Erythroblast (primary cell): ENCODE results near the gene APOO.
A peak's percentile ranks its signal among the peaks of the same experiment; 100 is the strongest.

ENCODE experiments used
- DNase-seq, 2 experiments: peaks; one replicate each; lab custom pipeline; 2025; lab: John Stamatoyannopoulos, UW
- GATA1 ChIP-seq: IDR thresholded peaks from 2 replicates; pipeline ENCODE4 v1.6.1; 2011; ENCODE audit warnings: low read depth, mild to moderate bottlenecking, control low read depth, low read length, moderate library complexity
- POLR2A ChIP-seq: IDR thresholded peaks from 2 replicates; pipeline ENCODE4 v1.6.1; 2011; ENCODE audit warnings: mild to moderate bottlenecking, low read length

APOO gene

DNA sequence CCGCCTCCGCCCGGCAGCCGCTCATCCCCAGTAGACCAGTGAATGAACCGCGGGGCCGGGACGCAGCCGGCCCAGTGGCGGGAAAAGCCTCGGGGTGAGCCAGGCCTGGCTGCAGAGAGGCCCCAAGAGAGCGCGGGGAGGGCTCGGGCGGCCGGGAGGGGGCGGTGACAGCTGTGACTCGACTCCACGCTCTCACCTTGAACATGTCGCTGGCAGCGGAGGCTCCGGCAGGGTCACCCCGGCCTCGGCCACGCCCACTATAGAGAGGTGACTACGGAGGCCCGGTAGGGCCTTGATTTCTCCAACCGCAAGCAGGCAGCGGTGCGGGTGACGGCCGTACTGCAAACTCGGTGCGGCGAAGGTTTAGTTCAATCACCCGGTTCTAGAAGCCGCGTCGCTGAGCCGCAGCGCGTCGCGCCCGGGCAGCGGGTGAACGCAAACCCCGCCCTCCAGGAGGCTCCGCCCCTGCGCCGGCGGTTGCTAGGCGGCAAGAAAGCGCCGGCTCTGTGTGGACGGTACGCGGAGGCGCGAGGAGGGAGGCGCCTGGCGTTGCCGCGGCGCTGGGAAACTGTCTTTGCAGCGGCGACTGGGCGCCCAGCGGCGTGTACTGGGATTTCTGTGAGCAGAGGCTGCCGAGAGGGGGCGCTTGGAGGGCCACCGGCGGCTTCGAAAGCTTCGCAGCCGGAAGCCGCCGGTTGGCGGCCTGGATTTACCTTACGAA is at the start of gene APOO, which contains the start of gene CXorf58:
Gene APOO (minus strand): TSS at position 441 of the 721 bp plus-strand sequence. CDS start 236 bp downstream, at position 205.
Gene CXorf58 (plus strand): TSS at position 509 of the 721 bp plus-strand sequence. CDS start 2,297 bp downstream, outside the sequence.
- DNase-seq = peak; percentile 95 to 97
- TF ChIP-seq GATA1 (no peak), POLR2A (peak; percentile 65)

- DNase-seq = no peak
- TF ChIP-seq GATA1 (no peak), POLR2A (no peak)
These were observed 46.7 kb upstream of the APOO start for GRCh38 chrX:23954396-23954795.

- TF ChIP-seq POLR2A = no peak
- peak; percentile 4 to 9 for DNase-seq
These were observed 46.2 kb upstream of the APOO start for GRCh38 chrX:23953908-23954269.

DNA sequence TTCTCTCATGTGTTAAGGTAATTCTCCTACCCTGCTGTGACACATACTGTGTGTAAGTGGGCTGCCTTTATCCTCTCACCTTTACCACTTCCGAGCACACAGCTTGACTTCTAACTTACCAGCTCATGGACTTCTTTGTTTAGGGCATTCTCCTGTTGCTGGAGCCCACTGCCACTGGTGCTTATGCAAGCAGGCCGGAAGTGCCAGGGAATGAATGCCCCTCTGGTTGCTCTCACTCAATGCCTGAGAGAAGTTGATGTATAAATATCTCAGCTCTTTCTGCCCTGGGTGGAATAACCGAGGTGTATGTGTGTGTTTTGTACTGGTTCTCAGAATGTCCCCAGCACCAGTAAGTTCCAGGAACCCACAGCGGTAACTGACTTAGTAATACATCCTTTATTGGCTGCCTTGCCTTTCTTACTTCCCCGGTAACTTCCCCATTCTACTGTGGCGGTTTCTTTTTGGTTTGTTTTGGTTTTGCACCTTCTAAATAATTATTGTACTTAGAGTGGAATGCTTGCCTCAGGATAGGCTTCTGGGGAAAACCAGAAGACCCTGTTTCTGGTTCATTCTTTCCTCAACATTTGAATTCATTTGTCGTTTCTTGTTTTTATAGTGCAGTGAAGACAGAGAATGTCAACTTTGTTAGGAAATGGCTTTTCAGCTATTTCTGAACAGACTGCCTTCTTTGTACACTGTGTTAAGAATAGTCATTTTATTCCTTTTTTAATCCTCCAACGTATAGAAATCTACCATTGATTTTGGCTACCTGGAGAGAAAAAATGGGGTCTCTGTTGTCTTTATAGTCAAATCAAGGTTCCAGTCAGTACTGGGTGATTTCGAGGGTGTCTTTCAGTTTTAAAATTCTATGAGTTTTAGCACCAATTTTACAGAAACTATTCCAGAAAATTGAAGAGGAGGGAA is 45.5 kb upstream of the APOO start:
- peak; percentile 17 to 22 for DNase-seq

DNA sequence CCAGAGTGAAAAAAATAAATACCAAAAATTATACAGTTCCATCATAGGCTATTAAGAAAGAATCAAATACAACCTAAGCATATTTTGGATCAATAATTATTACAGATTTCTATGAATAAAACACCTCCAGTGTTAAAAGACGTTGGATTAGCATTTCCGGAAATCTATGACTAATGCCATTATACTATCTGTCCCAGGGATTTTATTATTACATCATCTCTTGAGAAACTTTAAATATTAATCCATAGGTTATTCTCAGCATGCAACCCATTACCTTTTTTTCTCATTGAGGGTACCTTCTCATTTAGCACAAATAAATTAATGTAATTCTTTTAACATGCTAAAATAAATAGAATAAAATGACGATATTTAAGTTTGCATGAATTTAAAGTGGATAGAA is 44.7 kb upstream of the APOO start:
- no peak for DNase-seq
- TF ChIP-seq POLR2A (no peak), GATA1 (no peak)

More for the DNA sequence above, 45.5 kb upstream of the APOO start:
- peak; percentile 31 for TF ChIP-seq POLR2A
- TF ChIP-seq GATA1 = no peak

- no peak for DNase-seq
These were observed 37.5 kb upstream of the APOO start for GRCh38 chrX:23945206-23945605.

GRCh38 chrX:23944234-23944633 is 36.5 kb upstream of the APOO start:
- no peak for DNase-seq
- TF ChIP-seq GATA1 = no peak
- TF ChIP-seq POLR2A = no peak

More at GRCh38 chrX:23945206-23945605, 37.5 kb upstream of the APOO start:
- TF ChIP-seq POLR2A = no peak
- TF ChIP-seq GATA1 = no peak

DNA sequence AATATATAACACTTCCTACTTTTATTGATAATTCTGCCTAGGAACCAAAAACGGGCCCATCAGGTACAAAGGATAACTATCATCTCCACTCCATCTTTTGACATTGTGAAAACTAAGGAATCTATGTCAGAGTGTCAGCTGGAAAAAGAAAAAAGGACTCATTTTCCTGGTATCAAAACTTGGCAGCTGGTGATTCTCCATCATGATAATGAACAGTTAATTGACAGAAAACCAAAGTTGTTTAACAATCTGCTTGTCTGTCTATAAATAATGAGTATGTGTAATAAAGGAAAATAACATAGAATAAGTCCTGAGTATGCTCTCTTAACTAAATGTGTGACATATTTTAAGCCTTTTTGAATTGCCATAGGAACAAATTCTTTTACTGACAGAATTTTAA is 31.5 kb upstream of the APOO start:
- TF ChIP-seq POLR2A (no peak), GATA1 (no peak)

GRCh38 chrX:23938690-23939089 is 31.0 kb upstream of the APOO start:
- TF ChIP-seq GATA1 (no peak), POLR2A (no peak)
- peak; percentile 75 to 79 for DNase-seq

More for the DNA sequence above, 31.5 kb upstream of the APOO start:
- DNase-seq = peak; percentile 58 to 67

GRCh38 chrX:23937100-23937499 is 29.4 kb upstream of the APOO start:
- TF ChIP-seq POLR2A (no peak), GATA1 (no peak)
- DNase-seq = no peak

- DNase-seq = no peak
- TF ChIP-seq POLR2A = no peak
- no peak for TF ChIP-seq GATA1
These were observed 28.4 kb upstream of the APOO start for GRCh38 chrX:23936180-23936579.

DNA sequence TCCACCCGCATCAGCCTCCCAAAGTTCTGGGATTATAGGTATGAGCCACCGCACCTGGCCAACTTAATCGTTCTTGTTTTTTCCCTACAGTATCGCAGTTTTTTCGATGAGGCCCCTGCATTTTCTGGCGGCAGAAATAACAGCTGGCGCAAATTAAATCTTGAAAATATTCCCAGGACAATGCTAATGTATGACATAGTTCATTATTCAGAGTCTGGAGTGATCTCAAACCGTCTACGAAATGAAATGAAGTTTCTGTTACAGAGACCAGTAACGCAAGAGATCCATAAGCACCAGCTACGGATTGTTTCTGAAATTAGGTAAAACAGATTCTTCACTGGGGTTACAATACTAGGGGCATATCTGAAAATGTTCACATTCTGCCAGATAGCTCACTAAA is 27.4 kb upstream of the APOO start:
- TF ChIP-seq GATA1 = no peak
- TF ChIP-seq POLR2A = no peak
- DNase-seq = no peak

DNA sequence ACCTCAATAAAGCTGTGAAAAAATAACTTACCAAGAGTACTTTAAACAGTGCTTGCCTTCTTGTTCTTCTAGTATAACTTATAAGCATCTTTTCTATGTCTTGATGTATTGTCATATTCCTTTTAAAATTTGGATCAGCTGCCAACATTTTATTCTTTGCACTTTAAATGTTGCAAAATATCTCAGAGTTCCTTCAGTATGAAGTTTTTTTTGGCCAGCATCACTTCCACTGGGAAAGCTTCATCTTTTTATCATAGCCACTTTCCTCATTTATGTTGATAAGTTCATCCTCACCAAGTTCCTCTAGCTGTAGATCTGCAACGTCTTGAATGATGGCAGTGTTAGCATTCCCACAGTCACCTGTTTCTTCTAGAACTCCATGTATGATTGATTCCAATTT is 24.3 kb upstream of the APOO start:
- TF ChIP-seq POLR2A (no peak), GATA1 (no peak)
- DNase-seq = no peak

DNA sequence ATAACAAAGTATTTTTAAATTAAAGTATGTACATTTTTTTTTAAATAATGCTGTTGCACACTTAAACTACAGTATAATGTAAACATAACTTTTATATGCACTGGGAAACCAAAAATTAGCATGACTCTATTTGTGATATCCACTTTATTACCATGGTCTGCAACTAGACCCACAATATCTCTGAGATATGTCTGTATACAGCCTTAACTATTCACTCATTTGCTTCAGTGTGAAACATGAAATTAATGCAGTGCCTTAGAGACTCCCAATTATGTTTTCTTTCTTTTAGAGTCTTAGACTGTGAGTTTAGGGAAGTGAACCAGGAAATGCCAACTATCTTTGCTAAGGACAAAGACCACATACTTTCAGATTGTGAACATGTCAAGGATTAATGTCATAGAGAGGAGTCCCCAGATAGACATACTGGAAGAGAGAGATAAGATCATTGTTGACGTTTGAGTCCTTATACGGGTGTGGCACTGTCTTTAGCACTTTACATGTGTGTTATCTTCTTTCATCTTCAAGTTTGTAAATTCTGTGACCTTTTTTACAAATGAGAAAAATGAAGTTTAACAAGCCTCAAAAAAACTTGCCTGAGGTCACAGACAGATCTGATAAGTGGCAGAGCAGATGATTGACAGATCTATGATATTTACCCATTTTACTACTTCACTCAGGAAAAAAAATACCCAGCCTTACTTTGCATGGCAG is 23.3 kb upstream of the APOO start:
- TF ChIP-seq GATA1 = no peak
- no peak for TF ChIP-seq POLR2A
- DNase-seq = peak; percentile 18 to 43
